HCT116 (cell line): ENCODE data around the gene MOK. TPM values are rescaled to one million over a fixed set of nuclear protein-coding genes. Genes with fewer than 3 reads are reported as not detected.

Experiments
- ATAC-seq: fragments of 200-7000 bp; cut with Tn5 transposase; 2 replicates; pipeline ENCODE4 v1.9.1; 2020; ENCODE audit warnings: mild to moderate bottlenecking, moderate library complexity
- BruUV-seq: library from RNA; stranded (reverse); fragments of 400-500 nt; replicated peaks from 2 replicates; lab custom pipeline; 2021; lab: Mats Ljungman, UMichigan
- CTCF ChIA-PET: fragments of 300-600 bp; sonication (Branson Sonifier 250); formaldehyde crosslinking; loops from one replicate; lab custom pipeline; 2021; ENCODE audit warnings: antibody characterized with exemption; lab: Charles Lee
- POLR2A ChIA-PET: fragments of 300-600, 350-600 bp; sonication (Branson Sonifier 250); formaldehyde crosslinking; loops from one replicate; lab custom pipeline; 2021; ENCODE audit warnings: antibody characterized with exemption; lab: Charles Lee
- RAD21 ChIA-PET, 2 experiments: fragments of 300-600 bp; sonication (Branson Sonifier 250); formaldehyde crosslinking; loops; one replicate each; lab custom pipeline; 2023; ENCODE audit warnings: low total read pairs in 2 of 2; ENCODE audit not compliant: uncharacterized antibody in 2 of 2, unreplicated experiment in 2 of 2, low non-redundant PET in 1 of 2; lab: Charles Lee
- DNase-seq: peaks from one replicate; pipeline ENCODE4 v3.0.0-alpha.2; 2010; ENCODE audit warnings: low read depth, low spot score
- H2AFZ ChIP-seq: fragments of 200-600 bp; shearing (Covaris generic), sonication (generic); 2 replicates; pipeline ENCODE4 v1.6.1; 2017; ENCODE audit warnings: low read depth, mixed run types, mixed read lengths, antibody characterized with exemption, low read length; ENCODE audit not compliant: poor library complexity, severe bottlenecking
- H3K27ac ChIP-seq: 2 replicates; pipeline ENCODE4 v1.5.1; 2012; ENCODE audit warnings: low read depth, low read length
- H3K27me3 ChIP-seq: fragments of 200-600 bp; sonication (generic); 2 replicates; pipeline ENCODE4 v1.6.1; 2016; ENCODE audit warnings: mixed run types, low read length, mixed read lengths; ENCODE audit not compliant: insufficient read depth
- H3K36me3 ChIP-seq, 2 experiments: fragments of 200-500 bp in 1 of 2; fragments of 200-600 bp in 1 of 2; sonication (Bioruptor generic) in 1 of 2; sonication (generic) in 1 of 2; 2 replicates each; pipeline versions ENCODE4 v1.5.1 to v1.6.1; 2014 to 2016; ENCODE audit warnings: low read length in 2 of 2, inconsistent platforms in 1 of 2, mixed read lengths in 1 of 2, mixed run types in 1 of 2; ENCODE audit not compliant: insufficient read depth in 2 of 2, control insufficient read depth in 1 of 2
- H3K4me1 ChIP-seq, 2 experiments: fragments of 200-600 bp in 1 of 2; sonication (generic) in 1 of 2; 2 replicates each; pipeline versions ENCODE4 v1.5.1 to v1.6.1; 2012 to 2017; ENCODE audit warnings: low read length in 2 of 2, inconsistent platforms in 1 of 2, mild to moderate bottlenecking in 1 of 2, mixed read lengths in 1 of 2, mixed run types in 1 of 2, moderate library complexity in 1 of 2; ENCODE audit not compliant: insufficient read depth in 2 of 2, control insufficient read depth in 1 of 2
- H3K4me2 ChIP-seq: fragments of 200-600 bp; sonication (generic); 2 replicates; pipeline ENCODE4 v1.6.1; 2017; ENCODE audit warnings: mixed run types, low read length, mixed read lengths
- H3K4me3 ChIP-seq, 2 experiments: fragments of 200-600 bp in 1 of 2; sonication (generic) in 1 of 2; replicated peaks in 1 of 2; 2 replicates each; pipeline ENCODE4 v1.5.1; 2011 to 2016; ENCODE audit warnings: low read length in 2 of 2, control low read depth in 1 of 2, low read depth in 1 of 2, mild to moderate bottlenecking in 1 of 2, mixed read lengths in 1 of 2, mixed run types in 1 of 2
- H3K79me2 ChIP-seq: fragments of 200-600 bp; sonication (generic); 2 replicates; pipeline ENCODE4 v1.6.1; 2017; ENCODE audit warnings: mild to moderate bottlenecking, mixed run types, low read length, moderate library complexity, mixed read lengths; ENCODE audit not compliant: insufficient read depth
- H3K9ac ChIP-seq: fragments of 200-600 bp; sonication (generic); 2 replicates; pipeline ENCODE4 v1.6.1; 2016; ENCODE audit warnings: low read length, mixed read lengths
- H3K9me2 ChIP-seq: fragments of 200-600 bp; sonication (generic), shearing (Covaris generic); 2 replicates; pipeline ENCODE4 v1.6.1; 2017; ENCODE audit warnings: mixed run types, mild to moderate bottlenecking, moderate library complexity; ENCODE audit not compliant: insufficient read depth
- H3K9me3 ChIP-seq, 2 experiments: fragments of 200-500 bp in 1 of 2; fragments of 200-600 bp in 1 of 2; sonication (Bioruptor generic) in 1 of 2; sonication (generic) in 1 of 2; 2 replicates each; pipeline ENCODE4 v1.6.1; 2014 to 2017; ENCODE audit warnings: low read length in 2 of 2, mixed read lengths in 2 of 2, inconsistent platforms in 1 of 2, low read depth in 1 of 2, mild to moderate bottlenecking in 1 of 2, mixed run types in 1 of 2, moderate library complexity in 1 of 2; ENCODE audit not compliant: control insufficient read depth in 1 of 2, insufficient read depth in 1 of 2
- H4K20me1 ChIP-seq: fragments of 200-600 bp; sonication (generic), shearing (Covaris generic); 2 replicates; pipeline ENCODE4 v1.6.1; 2017; ENCODE audit warnings: mixed run types, mild to moderate bottlenecking, moderate library complexity; ENCODE audit not compliant: insufficient read depth
- ATF3 ChIP-seq: IDR thresholded peaks from 2 replicates; pipeline ENCODE4 v1.6.1; 2012
- CTCF ChIP-seq, 3 experiments: fragments of 200-600 bp in 1 of 3; sonication (generic) in 1 of 3; IDR thresholded peaks in 2 of 3; conservative IDR thresholded peaks in 1 of 3; 2 replicates each; pipeline ENCODE4 v1.5.1; 2012 to 2017; ENCODE audit warnings: low read depth in 2 of 3, low read length in 2 of 3, antibody characterized with exemption in 1 of 3, borderline replicate concordance in 1 of 3, control low read depth in 1 of 3, mild to moderate bottlenecking in 1 of 3, mixed read lengths in 1 of 3, mixed run types in 1 of 3, moderate library complexity in 1 of 3; ENCODE audit not compliant: insufficient read depth in 1 of 3
- ELF1 ChIP-seq: IDR thresholded peaks from 2 replicates; pipeline ENCODE4 v1.6.1; 2012; ENCODE audit warnings: low read depth, borderline replicate concordance
- JUND ChIP-seq: IDR thresholded peaks from 2 replicates; pipeline ENCODE4 v1.6.1; 2012
- MAX ChIP-seq: IDR thresholded peaks from 2 replicates; pipeline ENCODE4 v1.6.1; 2012
- POLR2AphosphoS5 ChIP-seq: IDR thresholded peaks from 2 replicates; pipeline ENCODE4 v1.6.1; 2011; ENCODE audit warnings: mild to moderate bottlenecking, low read depth, low read length, moderate library complexity
- RAD21 ChIP-seq: IDR thresholded peaks from 2 replicates; pipeline ENCODE4 v1.6.1; 2012; ENCODE audit warnings: low read depth, mild to moderate bottlenecking
- REST ChIP-seq: IDR thresholded peaks from 2 replicates; pipeline ENCODE4 v1.6.1; 2012; ENCODE audit warnings: low read depth
- SP1 ChIP-seq: IDR thresholded peaks from 2 replicates; pipeline ENCODE4 v1.6.1; 2012; ENCODE audit warnings: low read depth
- SRF ChIP-seq: IDR thresholded peaks from 2 replicates; pipeline ENCODE4 v1.6.1; 2012; ENCODE audit warnings: low read depth
- ZBTB33 ChIP-seq: IDR thresholded peaks from 2 replicates; pipeline ENCODE4 v1.6.1; 2011; ENCODE audit warnings: mild to moderate bottlenecking, low read length, moderate library complexity; ENCODE audit not compliant: insufficient replicate concordance; ENCODE audit errors: extremely low read depth
- ZFX ChIP-seq: fragments of 450-650 bp; IDR thresholded peaks from 2 replicates; pipeline ENCODE4 v1.6.1; 2017
- ZNF274 ChIP-seq: fragments of 200-500 bp; sonication (Bioruptor generic); IDR thresholded peaks from 2 replicates; pipeline ENCODE4 v1.6.1; 2014; ENCODE audit warnings: mild to moderate bottlenecking, low read depth, low read length, inconsistent platforms
- intact Hi-C: fragments of 100-400 bp; cut with micrococcal nuclease; formaldehyde crosslinking; loops from 2 replicates; pipeline ENCODE4 v1.10.0; 2022
- total RNA-seq: library from RNA; stranded (reverse); gene quantifications from one replicate; pipeline ENCODE4 v1.2.1, GENCODE V29; 2021; ENCODE audit not compliant: unreplicated experiment

MOK gene
- total RNA-seq, 1 experiment from 2014 or later, result 9.4 TPM

- TF ChIP-seq REST (no peak), ELF1 (no peak), MAX (no peak)
These were observed 12.5 kb downstream of the MOK start (continued) for GRCh38 chr14:102292441-102292840.

GRCh38 chr14:102288139-102288538 is 16.8 kb downstream of the MOK start:
- Histone ChIP-seq H3K4me2 (no peak overlapping the region), H3K9me3 (no peaks in the 10 kb centered on the region), H4K20me1 (no peaks in the 10 kb centered on the region)
- TF ChIP-seq ELF1, result no peak
- no peak for TF ChIP-seq ATF3
- TF ChIP-seq JUND, result no peak
- no peak for TF ChIP-seq POLR2AphosphoS5
- TF ChIP-seq SRF, result no peak
- TF ChIP-seq RAD21, result no peak
- no peak for TF ChIP-seq ZFX
- TF ChIP-seq CTCF (IDR thresholded peaks at IDR 0.05 in 2 of 3, conservative IDR thresholded peaks at IDR 0.05 in 1 of 3; ENCODE audit: borderline replicate concordance in 1 of 3, insufficient read depth in 1 of 3, low read depth in 2 of 3, low read length in 2 of 3), result no peak
- no peak for TF ChIP-seq ZNF274
- no peak for TF ChIP-seq SP1
- TF ChIP-seq ZBTB33, result no peak
- TF ChIP-seq, all 23 proteins: peak for 0
- H3K9ac ChIP-seq, result no peak overlapping the region
- H3K36me3 ChIP-seq, result no peaks in the 10 kb centered on the region
- no peaks in the 10 kb centered on the region for H3K27me3 ChIP-seq
- no peak overlapping the region for H3K4me3 ChIP-seq
- intact Hi-C loops, result no loop called here
- RAD21 ChIA-PET, result no interaction called here
- POLR2A ChIA-PET, result no interaction called here
- H3K27ac ChIP-seq, result no peak overlapping the region
- peaks cover under 1 to 7% of the 10 kb centered on the region in 2 experiments; a peak in 3 of 4 replicates for H3K4me1 ChIP-seq
- H3K9me2 ChIP-seq, result no peaks in the 10 kb centered on the region
- no peaks in the 10 kb centered on the region for H3K79me2 ChIP-seq
- DNase-seq, result no peak
- CTCF ChIA-PET, result no interaction called here
- H2AFZ ChIP-seq, result no peak overlapping the region
- BruUV-seq, result no TSS peak
- ATAC-seq, result no peak
